ENCODE results near the gene SGCA.

GRCh38 chr17:50139185-50139783 lies 26.5 kb upstream of the SGCA start:
- TF ChIP-seq CTCF (tag by site-specific recombination; IDR thresholded peaks at IDR 0.05) (no peak), ZSCAN5A (tag by site-specific recombination; IDR thresholded peaks at IDR 0.05) (no peak), ZNF639 (tag by site-specific recombination; IDR thresholded peaks at IDR 0.05) (no peak), ZNF488 (tag by site-specific recombination; IDR thresholded peaks at IDR 0.05) (no peak), ZNF704 (tag by site-specific recombination; IDR thresholded peaks at IDR 0.05) (no peak), ZNF423 (tag by site-specific recombination; IDR thresholded peaks at IDR 0.05) (no peak), ZNF24 (tag by site-specific recombination; IDR thresholded peaks at IDR 0.05) (no peak), ZBTB6 (tag by site-specific recombination; IDR thresholded peaks at IDR 0.05) (no peak), REST (tag by site-specific recombination; IDR thresholded peaks at IDR 0.05) (no peak), ZNF184 (tag by site-specific recombination; IDR thresholded peaks at IDR 0.05) (no peak)
